ENCODE measurements around the gene ANLN.
A peak's percentile ranks its signal among the peaks of the same experiment; 100 is the strongest.

ANLN gene

DNA sequence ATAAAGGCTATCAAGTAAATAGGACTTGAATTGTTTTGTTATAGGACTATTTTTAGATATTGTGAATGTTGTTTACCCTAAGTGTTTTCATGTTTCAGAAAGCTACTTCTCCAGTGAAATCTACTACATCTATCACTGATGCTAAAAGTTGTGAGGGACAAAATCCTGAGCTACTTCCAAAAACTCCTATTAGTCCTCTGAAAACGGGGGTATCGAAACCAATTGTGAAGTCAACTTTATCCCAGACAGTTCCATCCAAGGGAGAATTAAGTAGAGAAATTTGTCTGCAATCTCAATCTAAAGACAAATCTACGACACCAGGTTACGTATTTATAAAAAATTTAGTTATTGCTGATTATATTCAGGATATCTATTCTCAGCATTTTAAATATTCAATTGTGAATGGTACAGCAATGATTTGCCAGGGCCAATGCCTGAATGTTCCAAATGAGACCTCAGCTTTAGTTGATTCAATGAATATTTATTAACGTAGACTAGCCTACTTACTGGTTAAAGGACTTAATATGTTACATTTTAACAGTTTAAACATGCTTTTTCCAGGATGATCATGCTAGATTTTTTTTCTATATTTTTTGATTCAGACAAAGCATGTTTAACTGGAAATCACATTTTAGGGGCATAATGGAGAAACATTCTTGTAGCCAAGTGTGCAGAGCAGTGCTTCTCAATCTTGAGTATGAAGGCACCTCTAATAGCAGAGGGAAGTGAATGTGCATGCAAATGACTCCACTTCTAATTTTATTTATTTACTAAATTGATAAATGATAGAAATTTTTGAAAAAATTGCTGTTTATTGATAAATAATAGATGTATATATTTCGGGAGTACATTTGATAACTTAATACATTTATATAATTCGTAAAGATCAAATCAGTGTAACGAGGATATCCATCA, 18.2 kb downstream of the ANLN start:
- DNase-seq = no peak

DNA sequence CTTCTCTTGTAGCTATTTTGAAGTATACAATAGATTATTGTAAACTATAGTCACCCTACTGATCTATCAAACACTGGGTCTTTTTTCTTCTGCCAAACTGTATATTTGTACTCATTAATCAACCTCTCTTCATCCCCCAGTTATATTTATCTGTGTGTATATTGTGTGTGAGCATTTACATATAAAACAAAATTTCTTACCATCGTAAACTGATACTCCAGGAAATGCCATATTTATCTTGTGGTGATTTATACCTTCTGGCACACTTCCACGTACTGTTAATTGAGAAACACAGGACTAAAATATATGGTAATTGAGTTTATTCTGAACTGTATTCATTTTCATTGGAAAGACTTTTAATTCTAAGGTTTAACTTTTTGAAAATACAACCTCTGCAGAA, 18.9 kb downstream of the ANLN start:
- DNase-seq = no peak

DNA sequence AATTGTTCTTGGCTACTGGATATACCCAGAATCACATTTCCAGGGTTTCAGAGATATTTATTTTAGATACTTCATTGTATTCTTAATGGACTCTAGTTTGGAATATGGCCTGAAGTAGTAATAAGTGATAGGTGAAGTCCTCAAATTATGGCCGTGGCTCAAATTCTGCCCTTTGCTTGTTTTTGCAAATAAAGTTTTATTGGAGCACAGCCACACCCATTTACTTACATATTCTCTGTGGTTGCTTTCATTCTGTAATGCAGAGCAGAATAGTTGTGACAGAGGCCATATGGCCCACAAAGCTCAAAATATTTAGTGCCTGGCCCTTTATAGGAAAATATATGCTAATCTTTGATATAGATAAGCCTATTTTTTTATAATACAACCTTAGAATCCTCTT, 19.5 kb downstream of the ANLN start:
- DNase-seq = no peak

DNA sequence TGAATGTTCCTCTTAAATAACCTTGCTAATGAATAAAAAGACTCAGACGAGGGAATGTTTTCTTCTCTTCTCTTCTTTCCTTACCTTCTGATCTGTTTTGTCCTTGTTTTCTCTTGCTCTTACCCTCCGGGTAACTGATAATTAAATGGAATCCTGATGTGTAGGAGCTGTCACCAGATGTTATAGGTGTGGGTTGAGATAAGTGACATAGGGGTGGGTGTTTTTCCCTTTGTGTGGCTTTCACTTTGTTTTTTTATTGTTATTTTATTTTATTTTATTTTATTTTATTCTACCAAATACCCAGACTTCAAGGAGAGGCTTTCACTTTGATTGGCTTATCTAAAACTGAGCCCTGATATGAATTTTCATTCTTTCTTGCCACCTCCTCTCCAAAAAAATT, 25.5 kb downstream of the ANLN start:
- DNase-seq = no peak

DNA sequence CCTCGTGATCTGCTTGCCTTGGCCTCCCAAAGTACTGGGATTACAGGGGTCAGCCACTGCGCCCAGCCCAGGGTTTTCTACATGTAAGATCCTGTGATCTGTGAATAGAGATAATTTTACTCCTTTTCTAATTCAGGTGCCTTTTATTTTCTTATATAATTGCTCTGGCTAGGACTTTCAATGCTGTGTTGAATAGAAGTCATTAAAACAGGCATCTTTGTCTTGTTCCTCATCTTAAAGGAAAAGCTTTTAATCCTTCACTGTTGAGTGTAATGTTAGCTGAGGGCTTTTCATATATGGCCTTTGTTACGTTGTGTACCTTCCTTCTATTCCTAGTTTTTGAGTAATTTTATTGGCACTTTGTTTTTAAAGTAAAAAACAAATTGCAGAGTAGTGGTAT, 26.6 kb downstream of the ANLN start:
- no peak for DNase-seq

DNA sequence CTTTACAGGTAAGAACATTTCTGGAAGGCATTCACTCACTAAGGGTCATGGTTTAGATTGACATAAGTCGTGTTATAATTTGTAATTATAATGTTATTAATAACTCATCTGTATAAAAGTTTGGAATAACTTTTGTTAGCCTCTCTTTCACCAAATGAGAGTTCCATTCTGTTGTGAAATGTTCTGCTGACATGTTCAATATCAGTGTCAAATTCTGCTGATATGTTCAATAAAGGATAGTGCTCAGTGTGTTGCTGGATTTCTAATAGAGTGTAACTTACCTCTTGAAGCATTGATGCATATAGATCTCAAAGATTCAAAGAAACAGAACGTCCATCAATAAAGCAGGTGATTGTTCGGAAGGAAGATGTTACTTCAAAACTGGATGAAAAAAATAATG, 30.6 kb downstream of the ANLN start:
- no peak for DNase-seq

DNA sequence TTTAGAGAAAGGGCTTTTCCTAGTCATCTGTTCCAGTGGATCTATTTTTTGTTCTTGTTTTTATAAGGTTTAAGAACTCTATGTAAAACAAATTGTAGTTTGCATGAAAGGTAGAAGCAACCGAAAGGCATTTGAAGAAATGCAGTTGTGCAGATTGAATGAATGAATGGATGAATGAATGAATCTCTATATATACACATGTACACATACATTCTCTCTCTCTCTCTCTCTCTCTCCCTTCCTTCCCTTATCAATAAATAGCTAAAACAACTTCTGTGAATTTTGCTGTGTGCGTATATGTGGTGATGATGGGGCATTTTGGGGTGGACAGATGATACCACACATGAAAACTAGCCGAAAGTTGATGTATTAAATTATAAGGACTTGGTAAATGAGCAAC, 32.4 kb downstream of the ANLN start:
- DNase-seq = no peak

DNA sequence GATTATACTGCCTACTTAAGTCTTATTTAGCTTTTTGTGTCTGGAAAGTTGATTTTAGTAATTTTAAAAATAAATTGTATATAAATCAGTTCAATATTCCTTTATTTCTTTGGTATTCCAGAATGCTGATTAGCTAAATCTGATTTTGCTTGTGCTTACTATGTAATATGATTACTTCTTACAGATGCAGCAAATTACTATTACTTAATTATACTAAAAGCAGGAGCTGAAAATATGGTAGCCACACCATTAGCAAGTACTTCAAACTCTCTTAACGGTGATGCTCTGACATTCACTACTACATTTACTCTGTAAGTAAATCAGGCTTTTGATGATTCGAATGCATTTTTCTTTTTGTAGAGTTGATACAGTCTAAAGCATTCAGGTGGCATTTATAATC, 34.0 kb downstream of the ANLN start:
- DNase-seq = no peak

DNA sequence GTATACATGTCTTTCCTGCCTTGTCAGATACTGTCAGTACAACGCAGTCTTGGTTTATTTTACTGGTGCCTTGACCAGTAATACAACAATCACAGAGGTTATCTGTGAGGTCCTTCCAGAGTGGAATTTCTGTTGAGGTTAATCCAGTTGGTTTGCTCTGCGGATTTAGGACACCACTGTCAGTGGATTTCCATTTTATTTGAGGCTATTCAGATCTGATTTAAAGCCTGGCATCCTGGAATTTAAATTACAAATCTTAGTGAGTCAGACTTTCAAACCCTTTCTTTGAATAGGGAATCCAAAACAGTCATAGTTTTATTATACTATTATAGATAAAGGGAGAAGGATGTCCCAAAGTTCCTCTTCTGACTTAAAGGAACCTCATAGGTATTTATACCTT, 40.5 kb downstream of the ANLN start:
- DNase-seq = no peak

DNA sequence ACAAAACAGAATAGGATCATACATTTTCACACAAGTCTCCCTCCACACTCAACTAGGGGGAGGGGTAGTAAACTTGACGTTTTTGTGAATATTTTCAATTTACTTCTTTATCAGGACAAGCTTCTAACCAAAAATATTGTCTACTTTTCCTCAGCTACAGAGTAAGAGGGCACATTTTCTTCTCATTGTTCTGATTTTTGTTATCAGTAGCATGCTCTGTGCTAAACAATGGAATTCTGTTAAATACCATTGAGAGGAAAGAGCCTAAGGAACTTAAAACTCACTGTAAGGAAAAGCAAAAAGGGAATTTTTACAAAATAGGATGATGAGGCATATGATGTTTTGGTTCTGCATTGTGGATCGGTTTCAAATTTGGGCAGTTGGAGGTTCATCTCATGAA, 41.2 kb downstream of the ANLN start:
- DNase-seq = no peak

DNA sequence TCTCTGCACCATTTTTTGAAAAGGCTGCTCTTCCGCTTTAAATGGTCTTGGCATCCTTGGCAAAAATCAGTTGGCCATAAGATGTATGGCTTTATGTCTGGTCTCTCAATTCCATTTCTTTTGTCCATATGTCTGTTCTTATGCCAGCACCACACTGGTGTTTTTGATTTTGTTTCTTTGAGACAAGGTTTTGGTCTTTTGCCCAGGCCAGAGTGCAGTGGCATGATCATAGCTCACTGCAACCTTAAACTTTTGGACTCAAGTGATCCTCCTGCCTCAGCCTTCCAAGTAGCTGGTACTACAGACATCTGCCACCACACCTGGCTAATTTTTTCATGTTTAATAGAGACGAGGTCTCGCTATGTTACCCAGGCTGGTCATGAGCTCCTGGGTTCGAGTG, 48.5 kb downstream of the ANLN start:
- no peak for DNase-seq

DNA sequence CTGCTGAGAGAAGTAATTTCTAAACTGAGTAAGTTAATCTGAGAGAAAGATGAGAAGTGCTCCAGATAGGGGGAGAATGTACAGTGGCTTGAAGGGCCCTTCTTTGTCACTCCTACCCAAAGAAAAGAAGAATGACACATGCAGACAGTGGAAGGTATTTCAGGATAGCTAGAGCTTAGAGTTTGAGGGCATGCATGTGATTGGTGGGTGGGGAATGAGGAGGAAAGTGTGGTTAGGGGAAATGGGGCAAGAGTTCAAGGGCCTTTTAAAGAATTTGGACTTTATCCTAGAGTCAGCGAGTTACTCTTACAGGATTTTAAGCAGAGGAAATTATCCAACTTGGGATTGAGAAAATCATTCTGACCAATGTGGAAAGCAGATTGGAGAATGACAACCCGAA, 50.0 kb downstream of the ANLN start:
- DNase-seq = no peak

DNA sequence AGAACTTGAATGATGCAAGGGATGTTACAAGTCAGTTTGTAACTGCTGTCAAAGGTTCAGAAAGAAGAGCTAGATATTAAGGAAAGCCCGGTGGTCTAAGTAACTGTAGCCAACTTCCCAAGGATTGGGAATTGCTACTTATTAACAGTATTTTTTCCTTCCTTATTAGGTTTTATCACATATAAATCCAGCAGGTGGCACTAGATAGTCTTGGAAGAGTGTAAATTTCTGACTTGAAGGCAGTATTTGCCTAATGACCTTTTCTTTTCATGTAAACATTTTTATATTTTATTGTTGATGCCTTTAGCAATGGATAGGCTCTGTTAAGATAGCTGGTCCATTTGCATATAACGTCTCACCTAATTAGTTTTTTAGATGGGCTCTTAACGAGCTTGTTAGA, 51.2 kb downstream of the ANLN start:
- peak in 1 of 56 donors; percentile 32 for DNase-seq

DNA sequence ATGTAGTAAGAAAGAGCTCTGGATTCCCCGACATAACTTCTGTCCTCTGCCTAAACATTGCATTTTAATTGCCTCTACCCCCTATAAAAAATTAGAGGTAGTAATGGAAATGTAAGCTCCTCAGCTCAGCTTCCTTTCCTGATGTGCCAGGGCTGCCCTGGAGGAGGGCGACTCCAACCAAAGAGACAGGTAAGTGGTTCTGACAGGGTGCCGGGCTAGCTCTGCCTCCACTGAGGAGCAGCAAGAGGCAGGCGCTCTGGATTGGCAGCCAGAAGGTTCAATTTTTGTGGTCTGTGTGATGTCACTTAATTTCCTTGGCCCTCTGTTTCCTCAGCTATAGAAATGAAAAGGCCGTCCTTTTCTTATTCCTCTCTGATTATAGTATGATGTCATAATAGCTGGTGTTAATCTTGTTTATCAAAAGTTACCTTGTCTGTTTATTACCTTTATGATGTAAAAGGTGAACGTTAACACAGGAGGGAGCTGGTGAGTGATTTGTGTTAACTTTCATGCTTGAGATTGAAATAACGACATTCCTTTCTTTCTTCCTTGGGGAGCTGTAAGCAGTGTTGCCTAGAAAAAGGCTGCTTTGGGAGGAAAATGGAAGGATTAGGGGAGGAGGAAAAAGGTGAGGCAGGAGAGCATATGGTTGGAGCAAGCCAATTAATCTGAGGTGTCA, 51.8 kb downstream of the ANLN start:
- DNase-seq = no peak

DNA sequence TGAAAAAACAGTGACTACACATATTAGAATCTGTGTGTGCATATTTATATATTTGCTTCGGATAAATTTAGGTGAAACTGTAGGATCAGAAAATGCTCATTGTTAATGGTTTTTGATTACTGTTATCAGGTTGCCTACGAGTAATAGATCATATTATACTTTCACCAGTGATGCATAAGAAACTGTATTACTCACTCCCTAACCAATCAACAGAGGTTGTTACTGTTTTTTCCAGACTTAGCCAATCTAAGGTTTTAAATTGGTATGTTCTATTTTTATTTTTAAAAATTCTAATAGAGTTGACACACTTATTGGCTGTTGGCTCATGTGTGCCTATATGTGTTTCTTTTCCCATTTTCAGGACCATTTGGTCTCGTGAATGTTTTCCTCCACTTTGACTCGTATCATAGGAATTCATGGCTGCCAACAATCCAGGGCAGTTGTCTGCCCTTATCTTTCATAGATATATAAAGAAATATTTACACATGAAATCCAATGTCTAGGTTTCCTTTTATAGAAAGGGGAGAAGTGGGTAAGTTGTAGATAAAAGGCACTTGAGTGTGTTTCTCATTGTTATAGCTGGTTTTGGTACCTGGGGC, 59.2 kb downstream of the ANLN start:
- DNase-seq = no peak

DNA sequence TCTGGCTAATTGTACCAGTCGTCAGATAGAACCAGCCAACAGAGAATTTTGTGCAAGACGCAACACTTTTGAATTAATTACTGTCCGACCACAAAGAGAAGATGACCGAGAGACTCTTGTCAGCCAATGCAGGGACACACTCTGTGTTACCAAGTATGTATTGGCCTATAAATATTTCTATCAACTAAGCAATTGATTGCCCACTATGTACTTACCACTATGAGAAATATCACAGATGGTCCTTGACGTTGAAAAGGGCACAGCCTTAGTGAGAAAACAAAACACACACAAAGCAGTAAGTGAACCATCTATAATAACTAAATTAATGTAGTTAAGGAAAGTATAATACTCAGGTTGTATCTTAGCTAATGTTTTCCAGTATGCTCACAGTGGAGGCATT, 60.0 kb downstream of the ANLN start:
- DNase-seq = no peak

DNA sequence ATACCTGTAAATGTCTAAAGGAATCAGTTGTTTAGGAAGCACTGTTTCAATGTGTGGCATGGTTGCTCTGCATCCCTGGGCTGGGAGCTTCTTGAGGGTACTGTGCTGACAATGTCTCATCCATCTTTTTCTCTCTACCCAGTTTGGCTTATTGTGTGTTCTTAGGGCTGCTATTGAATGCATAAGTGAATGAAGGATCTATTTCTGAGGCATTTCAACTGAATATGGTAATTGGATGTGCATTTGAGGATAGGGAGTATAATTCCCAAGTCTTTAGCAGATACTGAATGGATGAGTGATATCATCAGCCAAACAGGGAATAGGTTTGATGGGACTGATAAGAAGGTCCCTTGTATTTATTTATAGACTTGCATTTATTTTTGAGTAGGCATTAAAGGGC, 64.1 kb downstream of the ANLN start:
- DNase-seq = no peak

DNA sequence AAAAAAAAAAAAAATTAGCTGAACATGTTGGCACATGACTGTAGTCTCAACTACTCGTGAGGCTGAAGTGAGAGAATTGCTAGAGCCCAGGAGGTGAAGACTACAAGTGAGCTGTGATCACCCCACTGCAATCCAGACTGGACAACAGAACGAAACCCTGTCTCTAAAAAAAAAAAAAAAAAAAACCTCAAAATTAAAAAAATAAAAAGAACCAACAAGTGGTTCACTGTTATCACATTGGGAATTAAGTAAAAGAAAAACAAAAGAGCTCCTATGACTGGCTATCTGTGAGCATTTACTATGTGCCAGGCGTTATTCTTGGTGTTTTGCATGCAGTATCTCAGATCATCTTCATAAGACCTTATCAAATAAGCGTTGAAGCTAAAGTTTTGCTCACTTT, 66.0 kb downstream of the ANLN start:
- no peak for DNase-seq

DNA sequence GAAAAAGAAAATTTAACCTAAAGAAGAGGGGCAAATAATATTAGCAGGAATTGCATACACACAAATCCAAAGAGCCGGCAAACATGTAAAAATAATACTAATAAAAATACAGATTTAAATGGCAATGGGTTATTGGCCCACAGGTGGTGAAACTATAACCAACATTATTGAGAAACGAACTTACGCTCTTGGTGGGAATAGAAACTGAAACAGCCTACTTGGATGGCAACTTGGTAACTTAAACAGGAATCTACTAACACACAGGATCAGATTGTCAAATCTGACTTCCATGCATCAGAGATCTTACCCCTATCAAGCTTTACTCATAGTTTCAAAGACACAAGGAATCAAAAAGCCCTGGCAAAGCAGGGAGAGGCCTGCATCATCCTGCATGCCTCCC, 66.5 kb downstream of the ANLN start:
- DNase-seq = no peak

DNA sequence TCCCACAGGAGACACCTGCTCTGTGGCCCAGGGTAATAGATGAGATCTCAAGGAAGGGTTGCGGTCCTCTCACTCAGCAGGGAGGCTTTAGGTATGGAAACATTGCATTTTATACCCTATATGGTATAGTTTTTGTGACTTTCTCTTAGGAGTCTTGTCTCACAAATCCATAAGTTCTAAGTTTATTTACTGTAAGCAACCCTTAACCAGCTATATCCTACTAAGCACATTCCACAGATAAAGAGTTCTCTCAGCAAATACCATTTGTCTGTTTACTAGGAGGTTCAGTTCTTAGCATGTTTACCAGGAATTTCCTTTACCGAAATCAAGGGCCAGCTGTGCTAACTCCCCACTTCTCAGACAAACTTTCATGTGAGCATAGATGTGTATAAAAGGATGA, 66.9 kb downstream of the ANLN start:
- no peak for DNase-seq

DNA sequence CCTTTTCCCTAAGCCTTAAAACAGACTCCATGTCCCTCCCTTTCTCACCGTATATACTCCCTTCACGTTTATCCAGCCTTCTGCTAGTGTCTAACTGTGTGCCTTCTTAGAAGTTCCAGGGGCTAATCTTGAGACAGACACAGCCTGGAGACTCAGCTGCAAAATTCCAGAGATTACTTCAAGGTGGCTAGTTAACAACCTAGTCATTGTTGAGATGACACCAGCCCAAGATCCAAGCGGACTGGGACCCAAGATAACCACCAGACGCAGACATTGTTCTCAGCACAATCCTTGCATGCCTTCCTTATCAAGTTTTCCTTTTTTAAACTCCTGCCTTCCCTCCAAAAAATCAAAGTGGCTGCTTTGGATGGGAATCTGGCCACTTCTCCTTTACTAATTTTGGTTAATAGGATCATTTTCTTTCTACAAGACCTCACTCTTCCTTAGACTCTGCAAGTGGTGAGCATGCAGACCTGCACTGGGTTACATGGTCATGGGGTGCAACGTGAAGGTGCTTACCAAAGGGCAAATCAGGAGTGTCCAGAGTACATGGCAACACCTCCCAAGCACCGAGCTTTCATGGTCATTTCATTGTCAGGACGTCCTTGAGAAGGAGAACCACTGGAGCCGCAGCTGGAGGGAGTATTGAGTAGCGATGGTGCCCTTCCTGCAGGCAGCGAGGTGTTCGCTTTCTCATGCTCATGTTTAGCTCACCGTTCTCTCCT, 69.7 kb downstream of the ANLN start:
- no peak for DNase-seq

DNA sequence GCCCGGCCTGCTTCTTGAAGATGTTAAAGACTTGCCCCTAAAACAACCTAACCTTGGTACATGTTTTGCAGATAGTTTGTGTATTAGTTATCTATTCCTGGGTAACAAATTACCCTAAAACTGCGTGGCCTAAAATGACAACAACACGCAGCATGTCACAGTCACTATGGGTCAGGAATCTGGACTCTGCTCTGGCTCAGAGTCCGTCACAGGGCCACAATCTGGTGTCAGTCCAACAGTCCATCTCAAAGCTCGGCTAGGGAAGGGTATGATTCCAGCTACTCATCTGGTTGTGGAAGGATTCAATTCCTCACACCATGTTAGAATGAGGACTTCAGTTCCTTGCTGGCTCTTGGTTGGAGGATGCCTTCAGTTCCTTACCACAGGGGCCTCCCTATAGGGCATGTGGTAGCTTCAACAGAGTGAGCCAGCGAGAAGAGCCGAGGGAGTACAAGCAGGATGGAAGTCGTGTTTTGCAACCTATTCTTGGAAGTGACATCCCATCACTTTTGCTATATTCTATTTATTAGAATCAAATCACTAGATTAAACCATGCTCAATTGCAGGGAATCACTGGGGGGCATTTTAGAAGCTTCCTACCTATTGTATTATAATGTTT, 71.3 kb downstream of the ANLN start:
- DNase-seq = no peak
